HepG2 (cell line): ENCODE data around the gene ARL6. TPM values are rescaled to one million over a fixed set of nuclear protein-coding genes. Genes with fewer than 3 reads are reported as not detected.

Experiments used
- ASH2L ChIP-seq: fragments of 300-600, 200-600 bp; sonication (generic); IDR thresholded peaks from 2 replicates; pipeline ENCODE4 v1.7.0; 2017; ENCODE audit warnings: low read depth, mild to moderate bottlenecking, moderate library complexity, mixed read lengths, low read length; ENCODE audit not compliant: insufficient read length
- ATAD3A ChIP-seq: sonication (generic); formaldehyde crosslinking; IDR thresholded peaks from 2 replicates; pipeline ENCODE4 v1.4.0; 2020; ENCODE audit warnings: missing genetic modification reagents
- CAMTA2 ChIP-seq: sonication (generic); formaldehyde crosslinking; IDR thresholded peaks from 2 replicates; pipeline ENCODE4 v1.4.0; 2020; ENCODE audit warnings: mild to moderate bottlenecking, missing genetic modification reagents, borderline replicate concordance
- CREM ChIP-seq, 2 experiments: sonication (generic) in 1 of 2; formaldehyde crosslinking in 1 of 2; IDR thresholded peaks; 2 replicates each; pipeline versions ENCODE4 v1.4.0 to v1.6.1; 2016 to 2020; ENCODE audit warnings: antibody characterized with exemption in 1 of 2, mild to moderate bottlenecking in 1 of 2, missing genetic modification reagents in 1 of 2
- GFI1 ChIP-seq: sonication (generic); formaldehyde crosslinking; IDR thresholded peaks from 2 replicates; pipeline ENCODE4 v1.5.0; 2020; ENCODE audit warnings: missing genetic modification reagents, mild to moderate bottlenecking, borderline replicate concordance
- HNRNPLL ChIP-seq: fragments of 200-400 bp; formaldehyde crosslinking; IDR thresholded peaks from 2 replicates; pipeline ENCODE4 v1.6.1; 2017; ENCODE audit warnings: mild to moderate bottlenecking, low read depth, low read length; ENCODE audit not compliant: poor library complexity, severe bottlenecking
- KLF16 ChIP-seq, 2 experiments: sonication (generic) in 1 of 2; formaldehyde crosslinking in 1 of 2; IDR thresholded peaks; 2 replicates each; pipeline versions ENCODE4 v1.6.1 to v1.8.0; 2016 to 2023; ENCODE audit warnings: missing genetic modification reagents in 2 of 2, missing compliant biosample characterization in 1 of 2
- MIXL1 ChIP-seq: IDR thresholded peaks from 2 replicates; pipeline ENCODE4 v1.6.1; 2016
- PCBP1 ChIP-seq: fragments of 200-400 bp; formaldehyde crosslinking; IDR thresholded peaks from 2 replicates; pipeline ENCODE4 v1.6.1; 2017; ENCODE audit warnings: mild to moderate bottlenecking, low read depth, low read length, borderline replicate concordance
- PHF5A ChIP-seq: IDR thresholded peaks from one replicate; pipeline ENCODE4 v1.6.1; 2018; ENCODE audit warnings: low read depth, missing genetic modification reagents; ENCODE audit not compliant: unreplicated experiment
- RELA ChIP-seq: sonication (generic); formaldehyde crosslinking; IDR thresholded peaks from 2 replicates; pipeline ENCODE4 v1.4.0; 2020; ENCODE audit warnings: missing genetic modification reagents
- TAF15 ChIP-seq: fragments of 200-400 bp; formaldehyde crosslinking; IDR thresholded peaks from one replicate; pipeline ENCODE4 v1.6.1; 2018; ENCODE audit warnings: mild to moderate bottlenecking, low read depth, low read length; ENCODE audit not compliant: poor library complexity, severe bottlenecking
- ZMAT3 ChIP-seq: sonication (generic); formaldehyde crosslinking; conservative IDR thresholded peaks from 2 replicates; pipeline ENCODE4 v1.7.0; 2021; ENCODE audit warnings: missing genetic modification reagents
- ZNF143 ChIP-seq: sonication (generic); formaldehyde crosslinking; IDR thresholded peaks from 2 replicates; pipeline ENCODE4 v1.4.0; 2020; ENCODE audit warnings: missing genetic modification reagents
- ZNF607 ChIP-seq: sonication (generic); formaldehyde crosslinking; IDR thresholded peaks from 2 replicates; pipeline ENCODE4 v1.5.1; 2020; ENCODE audit warnings: missing genetic modification reagents, mild to moderate bottlenecking, borderline replicate concordance
- polyA plus RNA-seq, 8 experiments: library from polyadenylated mRNA; depleted of rRNA in 3 of 8; stranded (reverse) in 7 of 8; unstranded in 1 of 8; fragments of >200 nt; fragmentation: Illumina TruSeq in 4 of 8; extraction: Trizol in 4 of 8; gene quantifications; 2 replicates each; pipeline versions ENCODE4 v1.2.1 to v1.2.3, GENCODE V29; 2011 to 2016; ENCODE audit warnings: low read depth in 4 of 8, missing spikeins in 1 of 8, mixed read lengths in 1 of 8; ENCODE audit not compliant: insufficient read depth in 1 of 8
- total RNA-seq, 5 experiments: library from RNA; depleted of rRNA; stranded (reverse); fragments of >200 nt; fragmentation: Illumina TruSeq; extraction: Trizol; gene quantifications; 2 replicates each; pipeline ENCODE4 v1.2.3, GENCODE V29; 2016; ENCODE audit warnings: low read depth in 1 of 5
- TF ChIP-seq, protein P1 (sequence below): sonication (generic); formaldehyde crosslinking; IDR thresholded peaks from 2 replicates; pipeline ENCODE4 v1.5.0; 2020; ENCODE audit warnings: mild to moderate bottlenecking, missing genetic modification reagents
- TF ChIP-seq, protein P2 (sequence below): IDR thresholded peaks from 2 replicates; pipeline ENCODE4 v1.6.1; 2012; ENCODE audit warnings: low read length, improper control_type of control experiment
- TF ChIP-seq, protein P3 (sequence below): sonication (generic); formaldehyde crosslinking; IDR thresholded peaks from 2 replicates; pipeline ENCODE4 v1.4.0; 2020; ENCODE audit warnings: mild to moderate bottlenecking, missing genetic modification reagents

The ARL6 gene
- total and polyA plus RNA-seq, 2 of the 13 experiments (the other 11 are each of a cell fraction or from before 2014, with no cell fraction given): 1.3 to 3.7 TPM

DNA sequence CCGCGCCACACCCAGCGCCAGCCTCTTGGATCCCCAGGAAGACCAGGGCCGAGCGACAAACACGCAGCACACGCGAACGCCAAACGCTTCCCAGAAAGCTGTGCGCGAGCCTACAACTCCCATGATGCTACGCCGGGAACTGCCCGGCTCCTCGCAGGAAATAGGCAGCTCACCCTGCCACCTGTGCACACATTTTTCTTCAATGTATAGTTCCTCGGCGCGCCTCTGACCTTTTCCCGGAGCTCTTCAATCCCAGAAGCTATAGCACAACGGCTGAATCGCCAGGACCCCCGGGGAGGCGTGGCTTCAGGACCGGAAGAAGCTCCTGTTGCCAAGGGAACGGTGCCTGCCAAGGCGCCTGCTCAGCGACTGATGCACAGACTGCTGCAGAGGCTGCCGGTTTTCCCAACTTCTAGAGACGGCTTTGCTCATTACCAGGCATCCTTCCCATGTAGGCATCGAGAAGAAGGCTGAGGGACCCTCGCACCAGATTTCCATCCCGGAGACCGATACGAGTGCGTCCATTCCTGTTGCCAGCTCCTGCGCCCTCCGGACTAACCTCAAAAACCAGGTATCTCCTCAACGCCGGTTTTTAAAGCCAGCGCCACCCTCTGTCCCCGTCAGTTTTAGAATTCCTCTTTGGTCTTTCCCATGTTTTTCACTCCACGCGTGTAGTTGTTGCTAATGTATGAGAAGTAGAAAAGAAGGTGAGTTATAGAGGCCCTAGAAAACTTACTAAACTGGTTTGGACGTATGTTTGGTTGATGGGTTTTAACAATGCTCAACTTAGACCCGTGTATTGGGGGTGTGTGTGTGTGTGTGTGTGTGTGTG is at the start of gene ARL6 (continued):
- no peak for TF ChIP-seq PHF5A (CRISPR knock-in tag)
- 0 out of 2 replicates have a peak, but pooled peaks have one; percentile 30 for TF ChIP-seq ZNF607
- TF ChIP-seq CAMTA2: no peak
- TF ChIP-seq MIXL1: no peak
- no peak for TF ChIP-seq ATAD3A
- peak; percentile 72 for TF ChIP-seq CREM (IDR thresholded peaks at IDR 0.05)
- TF ChIP-seq CREM (CRISPR knock-in tag; IDR thresholded peaks at IDR 0.05): no peak
- peak; percentile 94 for TF ChIP-seq TAF15
- TF ChIP-seq, protein P1, sequence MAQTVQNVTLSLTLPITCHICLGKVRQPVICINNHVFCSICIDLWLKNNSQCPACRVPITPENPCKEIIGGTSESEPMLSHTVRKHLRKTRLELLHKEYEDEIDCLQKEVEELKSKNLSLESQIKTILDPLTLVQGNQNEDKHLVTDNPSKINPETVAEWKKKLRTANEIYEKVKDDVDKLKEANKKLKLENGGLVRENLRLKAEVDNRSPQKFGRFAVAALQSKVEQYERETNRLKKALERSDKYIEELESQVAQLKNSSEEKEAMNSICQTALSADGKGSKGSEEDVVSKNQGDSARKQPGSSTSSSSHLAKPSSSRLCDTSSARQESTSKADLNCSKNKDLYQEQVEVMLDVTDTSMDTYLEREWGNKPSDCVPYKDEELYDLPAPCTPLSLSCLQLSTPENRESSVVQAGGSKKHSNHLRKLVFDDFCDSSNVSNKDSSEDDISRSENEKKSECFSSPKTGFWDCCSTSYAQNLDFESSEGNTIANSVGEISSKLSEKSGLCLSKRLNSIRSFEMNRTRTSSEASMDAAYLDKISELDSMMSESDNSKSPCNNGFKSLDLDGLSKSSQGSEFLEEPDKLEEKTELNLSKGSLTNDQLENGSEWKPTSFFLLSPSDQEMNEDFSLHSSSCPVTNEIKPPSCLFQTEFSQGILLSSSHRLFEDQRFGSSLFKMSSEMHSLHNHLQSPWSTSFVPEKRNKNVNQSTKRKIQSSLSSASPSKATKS (CRISPR knock-in tag): no peak
- TF ChIP-seq HNRNPLL: peak; percentile 92
- no peak; the same call in 1 of the 2 replicates for TF ChIP-seq GFI1 (CRISPR knock-in tag)
- TF ChIP-seq, protein P2, sequence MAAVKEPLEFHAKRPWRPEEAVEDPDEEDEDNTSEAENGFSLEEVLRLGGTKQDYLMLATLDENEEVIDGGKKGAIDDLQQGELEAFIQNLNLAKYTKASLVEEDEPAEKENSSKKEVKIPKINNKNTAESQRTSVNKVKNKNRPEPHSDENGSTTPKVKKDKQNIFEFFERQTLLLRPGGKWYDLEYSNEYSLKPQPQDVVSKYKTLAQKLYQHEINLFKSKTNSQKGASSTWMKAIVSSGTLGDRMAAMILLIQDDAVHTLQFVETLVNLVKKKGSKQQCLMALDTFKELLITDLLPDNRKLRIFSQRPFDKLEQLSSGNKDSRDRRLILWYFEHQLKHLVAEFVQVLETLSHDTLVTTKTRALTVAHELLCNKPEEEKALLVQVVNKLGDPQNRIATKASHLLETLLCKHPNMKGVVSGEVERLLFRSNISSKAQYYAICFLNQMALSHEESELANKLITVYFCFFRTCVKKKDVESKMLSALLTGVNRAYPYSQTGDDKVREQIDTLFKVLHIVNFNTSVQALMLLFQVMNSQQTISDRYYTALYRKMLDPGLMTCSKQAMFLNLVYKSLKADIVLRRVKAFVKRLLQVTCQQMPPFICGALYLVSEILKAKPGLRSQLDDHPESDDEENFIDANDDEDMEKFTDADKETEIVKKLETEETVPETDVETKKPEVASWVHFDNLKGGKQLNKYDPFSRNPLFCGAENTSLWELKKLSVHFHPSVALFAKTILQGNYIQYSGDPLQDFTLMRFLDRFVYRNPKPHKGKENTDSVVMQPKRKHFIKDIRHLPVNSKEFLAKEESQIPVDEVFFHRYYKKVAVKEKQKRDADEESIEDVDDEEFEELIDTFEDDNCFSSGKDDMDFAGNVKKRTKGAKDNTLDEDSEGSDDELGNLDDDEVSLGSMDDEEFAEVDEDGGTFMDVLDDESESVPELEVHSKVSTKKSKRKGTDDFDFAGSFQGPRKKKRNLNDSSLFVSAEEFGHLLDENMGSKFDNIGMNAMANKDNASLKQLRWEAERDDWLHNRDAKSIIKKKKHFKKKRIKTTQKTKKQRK: no peak
- no peak for TF ChIP-seq PCBP1
- peak; percentile 87 for TF ChIP-seq ASH2L
- no peak for TF ChIP-seq RELA
- no peak for TF ChIP-seq ZMAT3 (CRISPR knock-in tag)
- peak; percentile 97 for TF ChIP-seq ZNF143 (CRISPR knock-in tag)
- TF ChIP-seq, protein P3, sequence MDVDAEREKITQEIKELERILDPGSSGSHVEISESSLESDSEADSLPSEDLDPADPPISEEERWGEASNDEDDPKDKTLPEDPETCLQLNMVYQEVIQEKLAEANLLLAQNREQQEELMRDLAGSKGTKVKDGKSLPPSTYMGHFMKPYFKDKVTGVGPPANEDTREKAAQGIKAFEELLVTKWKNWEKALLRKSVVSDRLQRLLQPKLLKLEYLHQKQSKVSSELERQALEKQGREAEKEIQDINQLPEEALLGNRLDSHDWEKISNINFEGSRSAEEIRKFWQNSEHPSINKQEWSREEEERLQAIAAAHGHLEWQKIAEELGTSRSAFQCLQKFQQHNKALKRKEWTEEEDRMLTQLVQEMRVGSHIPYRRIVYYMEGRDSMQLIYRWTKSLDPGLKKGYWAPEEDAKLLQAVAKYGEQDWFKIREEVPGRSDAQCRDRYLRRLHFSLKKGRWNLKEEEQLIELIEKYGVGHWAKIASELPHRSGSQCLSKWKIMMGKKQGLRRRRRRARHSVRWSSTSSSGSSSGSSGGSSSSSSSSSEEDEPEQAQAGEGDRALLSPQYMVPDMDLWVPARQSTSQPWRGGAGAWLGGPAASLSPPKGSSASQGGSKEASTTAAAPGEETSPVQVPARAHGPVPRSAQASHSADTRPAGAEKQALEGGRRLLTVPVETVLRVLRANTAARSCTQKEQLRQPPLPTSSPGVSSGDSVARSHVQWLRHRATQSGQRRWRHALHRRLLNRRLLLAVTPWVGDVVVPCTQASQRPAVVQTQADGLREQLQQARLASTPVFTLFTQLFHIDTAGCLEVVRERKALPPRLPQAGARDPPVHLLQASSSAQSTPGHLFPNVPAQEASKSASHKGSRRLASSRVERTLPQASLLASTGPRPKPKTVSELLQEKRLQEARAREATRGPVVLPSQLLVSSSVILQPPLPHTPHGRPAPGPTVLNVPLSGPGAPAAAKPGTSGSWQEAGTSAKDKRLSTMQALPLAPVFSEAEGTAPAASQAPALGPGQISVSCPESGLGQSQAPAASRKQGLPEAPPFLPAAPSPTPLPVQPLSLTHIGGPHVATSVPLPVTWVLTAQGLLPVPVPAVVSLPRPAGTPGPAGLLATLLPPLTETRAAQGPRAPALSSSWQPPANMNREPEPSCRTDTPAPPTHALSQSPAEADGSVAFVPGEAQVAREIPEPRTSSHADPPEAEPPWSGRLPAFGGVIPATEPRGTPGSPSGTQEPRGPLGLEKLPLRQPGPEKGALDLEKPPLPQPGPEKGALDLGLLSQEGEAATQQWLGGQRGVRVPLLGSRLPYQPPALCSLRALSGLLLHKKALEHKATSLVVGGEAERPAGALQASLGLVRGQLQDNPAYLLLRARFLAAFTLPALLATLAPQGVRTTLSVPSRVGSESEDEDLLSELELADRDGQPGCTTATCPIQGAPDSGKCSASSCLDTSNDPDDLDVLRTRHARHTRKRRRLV: peak; percentile 89; the same call in 1 of the 2 replicates
- peak in 1 of 2 experiments; percentile 66; a peak in 2 of 4 replicates for TF ChIP-seq KLF16 (CRISPR knock-in tag; IDR thresholded peaks at IDR 0.05)
